DOHH2 (cell line): ENCODE results near the gene BGN.

ENCODE experiments used
- H3F3A ChIP-seq: fragments of 200-600 bp; sonication (generic), shearing (Covaris generic); 2 replicates; pipeline ENCODE4 v1.6.0; 2016; ENCODE audit warnings: antibody characterized with exemption, mild to moderate bottlenecking; ENCODE audit not compliant: control insufficient read depth, insufficient read depth
- H3K27ac ChIP-seq: fragments of 200-600 bp; sonication (generic); 2 replicates; pipeline ENCODE4 v1.5.1; 2014; ENCODE audit warnings: low read depth, mild to moderate bottlenecking, low read length, moderate library complexity
- H3K27me3 ChIP-seq: fragments of 200-600 bp; sonication (generic); 2 replicates; pipeline ENCODE4 v1.6.1; 2014; ENCODE audit warnings: mild to moderate bottlenecking, low read length, mixed read lengths; ENCODE audit not compliant: control insufficient read depth
- H3K36me3 ChIP-seq: fragments of 200-600 bp; sonication (generic); 2 replicates; pipeline ENCODE4 v1.6.1; 2014; ENCODE audit warnings: mild to moderate bottlenecking, low read length, moderate library complexity, mixed read lengths; ENCODE audit not compliant: control insufficient read depth
- H3K4me1 ChIP-seq: fragments of 200-600 bp; sonication (generic); 2 replicates; pipeline ENCODE4 v1.6.1; 2014; ENCODE audit warnings: mild to moderate bottlenecking, low read length, mixed read lengths; ENCODE audit not compliant: control insufficient read depth
- H3K4me2 ChIP-seq: fragments of 200-600 bp; sonication (generic); 2 replicates; pipeline ENCODE4 v1.6.0; 2014; ENCODE audit warnings: mild to moderate bottlenecking, low read length, moderate library complexity
- H3K4me3 ChIP-seq: fragments of 200-600 bp; sonication (generic); 2 replicates; pipeline ENCODE4 v1.5.1; 2014; ENCODE audit warnings: mild to moderate bottlenecking, low read length, mixed read lengths
- H3K79me2 ChIP-seq: fragments of 200-600 bp; sonication (generic); 2 replicates; pipeline ENCODE4 v1.6.1; 2014; ENCODE audit warnings: mild to moderate bottlenecking, low read length, mixed read lengths; ENCODE audit not compliant: control insufficient read depth
- H3K9me2 ChIP-seq: fragments of 200-600 bp; sonication (generic); replicated peaks from 2 replicates; pipeline ENCODE4 v1.6.1; 2014; ENCODE audit warnings: mild to moderate bottlenecking, low read length, mixed read lengths; ENCODE audit not compliant: control insufficient read depth
- H3K9me3 ChIP-seq: fragments of 200-600 bp; sonication (generic); 2 replicates; pipeline ENCODE4 v1.6.1; 2014; ENCODE audit warnings: antibody characterized with exemption, low read length, mixed read lengths; ENCODE audit not compliant: control insufficient read depth, insufficient read depth
- H4K20me1 ChIP-seq: fragments of 200-600 bp; sonication (generic); 2 replicates; pipeline ENCODE4 v1.6.0; 2014; ENCODE audit warnings: low read depth, mild to moderate bottlenecking, antibody characterized with exemption, low read length, moderate library complexity; ENCODE audit not compliant: control insufficient read depth, insufficient read depth
- EZH2phosphoT487 ChIP-seq: fragments of 200-600 bp; sonication (generic); IDR thresholded peaks from 2 replicates; pipeline ENCODE4 v1.6.1; 2017; ENCODE audit warnings: borderline replicate concordance, mild to moderate bottlenecking, antibody characterized with exemption, low read length, moderate library complexity, mixed read lengths
- TF ChIP-seq, protein P1 (sequence below): fragments of 200-600 bp; sonication (generic); IDR thresholded peaks from one replicate; pipeline ENCODE4 v1.5.1; 2014; ENCODE audit warnings: antibody characterized with exemption, mild to moderate bottlenecking, low read depth, low read length; ENCODE audit not compliant: poor library complexity, severe bottlenecking

BGN gene

GRCh38 chrX:153537080-153537479 lies 42.3 kb downstream of the BGN start:
- no peak for TF ChIP-seq EZH2phosphoT487
- TF ChIP-seq, protein P1, sequence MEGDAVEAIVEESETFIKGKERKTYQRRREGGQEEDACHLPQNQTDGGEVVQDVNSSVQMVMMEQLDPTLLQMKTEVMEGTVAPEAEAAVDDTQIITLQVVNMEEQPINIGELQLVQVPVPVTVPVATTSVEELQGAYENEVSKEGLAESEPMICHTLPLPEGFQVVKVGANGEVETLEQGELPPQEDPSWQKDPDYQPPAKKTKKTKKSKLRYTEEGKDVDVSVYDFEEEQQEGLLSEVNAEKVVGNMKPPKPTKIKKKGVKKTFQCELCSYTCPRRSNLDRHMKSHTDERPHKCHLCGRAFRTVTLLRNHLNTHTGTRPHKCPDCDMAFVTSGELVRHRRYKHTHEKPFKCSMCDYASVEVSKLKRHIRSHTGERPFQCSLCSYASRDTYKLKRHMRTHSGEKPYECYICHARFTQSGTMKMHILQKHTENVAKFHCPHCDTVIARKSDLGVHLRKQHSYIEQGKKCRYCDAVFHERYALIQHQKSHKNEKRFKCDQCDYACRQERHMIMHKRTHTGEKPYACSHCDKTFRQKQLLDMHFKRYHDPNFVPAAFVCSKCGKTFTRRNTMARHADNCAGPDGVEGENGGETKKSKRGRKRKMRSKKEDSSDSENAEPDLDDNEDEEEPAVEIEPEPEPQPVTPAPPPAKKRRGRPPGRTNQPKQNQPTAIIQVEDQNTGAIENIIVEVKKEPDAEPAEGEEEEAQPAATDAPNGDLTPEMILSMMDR: no peak
- no peaks in the 10 kb centered on the region for H3K79me2 ChIP-seq
- no peaks in the 10 kb centered on the region for H3K4me1 ChIP-seq
- H3K27me3 ChIP-seq: no peaks in the 10 kb centered on the region
- no peak overlapping the region for H3K4me3 ChIP-seq
- H3K9me2 ChIP-seq: no peaks in the 10 kb centered on the region
- H3K9me3 ChIP-seq: no peaks in the 10 kb centered on the region
- H3K27ac ChIP-seq: no peak overlapping the region
- H3K4me2 ChIP-seq: no peak overlapping the region
- H3F3A ChIP-seq: no peaks in the 10 kb centered on the region
- H3K36me3 ChIP-seq: no peaks in the 10 kb centered on the region
- H4K20me1 ChIP-seq: no peaks in the 10 kb centered on the region

GRCh38 chrX:153537526-153538295 lies 42.9 kb downstream of the BGN start:
- H3K27me3 ChIP-seq: no peaks in the 10 kb centered on the region
- TF ChIP-seq, protein P1: no peak
- TF ChIP-seq EZH2phosphoT487: no peak

DNA sequence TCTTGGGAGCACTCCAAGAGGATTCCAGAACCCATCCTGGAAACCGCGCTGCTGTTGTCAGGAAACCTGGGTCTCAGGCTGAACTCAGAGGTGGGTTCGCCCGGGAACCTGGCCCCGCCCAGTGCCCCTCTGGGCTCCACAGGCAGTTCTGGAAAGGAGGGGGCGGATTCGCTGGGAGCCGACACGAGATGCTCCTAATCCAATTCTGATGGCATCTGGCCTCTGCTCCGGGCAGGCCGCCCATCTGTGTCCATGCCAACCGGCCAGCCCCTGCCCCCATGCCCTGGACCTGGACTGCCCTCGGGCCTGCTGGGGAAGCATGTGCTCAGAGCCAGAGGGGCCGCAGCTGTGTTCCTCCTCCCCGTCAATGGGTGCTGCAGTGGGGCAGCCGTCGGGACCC lies 43.6 kb downstream of the BGN start:
- H4K20me1 ChIP-seq: no peaks in the 10 kb centered on the region
- H3K27me3 ChIP-seq: no peaks in the 10 kb centered on the region
- H3K4me3 ChIP-seq: no peak overlapping the region
- H3K4me1 ChIP-seq: no peaks in the 10 kb centered on the region
- H3K9me3 ChIP-seq: no peaks in the 10 kb centered on the region
- no peaks in the 10 kb centered on the region for H3K9me2 ChIP-seq
- no peak overlapping the region for H3K4me2 ChIP-seq
- H3K36me3 ChIP-seq: no peaks in the 10 kb centered on the region
- H3F3A ChIP-seq: no peaks in the 10 kb centered on the region
- TF ChIP-seq EZH2phosphoT487: no peak
- TF ChIP-seq, protein P1: no peak
- no peak overlapping the region for H3K27ac ChIP-seq
- H3K79me2 ChIP-seq: no peaks in the 10 kb centered on the region

More at GRCh38 chrX:153537526-153538295, 42.9 kb downstream of the BGN start:
- H4K20me1 ChIP-seq: no peaks in the 10 kb centered on the region
- H3K27ac ChIP-seq: no peak overlapping the region
- H3K36me3 ChIP-seq: no peaks in the 10 kb centered on the region
- no peaks in the 10 kb centered on the region for H3K9me2 ChIP-seq
- H3K4me3 ChIP-seq: no peak overlapping the region
- H3K4me2 ChIP-seq: no peak overlapping the region
- H3K79me2 ChIP-seq: no peaks in the 10 kb centered on the region
- H3K4me1 ChIP-seq: no peaks in the 10 kb centered on the region
- no peaks in the 10 kb centered on the region for H3K9me3 ChIP-seq
- no peaks in the 10 kb centered on the region for H3F3A ChIP-seq
